Activated B cell treated with CpG ODN at 0.5 μM for 24 hours (primary cell): ENCODE results near the gene RFPL2. TPM values are rescaled to one million over a fixed set of nuclear protein-coding genes. Genes with fewer than 3 reads are reported as not detected.

Experiments
- ATAC-seq: fragments of 200-7000 bp; cut with Tn5 transposase; one replicate; pipeline ENCODE4 v1.10.0; 2021; ENCODE audit warnings: low read depth, mild to moderate bottlenecking, moderate library complexity
- CTCF ChIA-PET: fragments of 350-600 bp; sonication (Branson Sonifier 250); formaldehyde crosslinking; loops from one replicate; lab custom pipeline; 2021; ENCODE audit warnings: antibody characterized with exemption; lab: Charles Lee
- POLR2A ChIA-PET: fragments of 350-600 bp; sonication (Branson Sonifier 250); formaldehyde crosslinking; loops from one replicate; lab custom pipeline; 2021; ENCODE audit warnings: antibody characterized with exemption; lab: Charles Lee
- DNase-seq: peaks from one replicate; pipeline ENCODE4 v3.0.0; 2022
- H3K27ac Mint-ChIP-seq: one replicate; pipeline ENCODE4 v1.8.0; 2020; ENCODE audit warnings: mixed read lengths
- H3K27me3 Mint-ChIP-seq: one replicate; pipeline ENCODE4 v1.8.0; 2021; ENCODE audit warnings: mixed read lengths
- H3K36me3 Mint-ChIP-seq: one replicate; pipeline ENCODE4 v1.8.0; 2021; ENCODE audit warnings: low read depth, mixed read lengths
- H3K4me1 Mint-ChIP-seq: one replicate; pipeline ENCODE4 v1.8.0; 2021; ENCODE audit warnings: mixed read lengths
- H3K4me3 Mint-ChIP-seq: one replicate; pipeline ENCODE4 v1.8.0; 2020; ENCODE audit warnings: mild to moderate bottlenecking, mixed read lengths
- H3K9me3 Mint-ChIP-seq: one replicate; pipeline ENCODE4 v1.8.0; 2020; ENCODE audit warnings: mixed read lengths
- CTCF ChIP-seq: fragments of 200-600 bp; IDR thresholded peaks from one replicate; pipeline ENCODE4 v1.8.0; 2022; ENCODE audit warnings: antibody characterized with exemption, mild to moderate bottlenecking
- intact Hi-C: fragments of 100-400 bp; cut with micrococcal nuclease; formaldehyde crosslinking; loops from one replicate; pipeline ENCODE4 v1.15.1; 2024
- total RNA-seq: library from RNA; stranded (reverse); gene quantifications from 2 replicates; pipeline ENCODE4 v1.2.3, GENCODE V29; 2022

The RFPL2 gene
- total RNA-seq, 1 donor from 2014 or later = not detected

DNA sequence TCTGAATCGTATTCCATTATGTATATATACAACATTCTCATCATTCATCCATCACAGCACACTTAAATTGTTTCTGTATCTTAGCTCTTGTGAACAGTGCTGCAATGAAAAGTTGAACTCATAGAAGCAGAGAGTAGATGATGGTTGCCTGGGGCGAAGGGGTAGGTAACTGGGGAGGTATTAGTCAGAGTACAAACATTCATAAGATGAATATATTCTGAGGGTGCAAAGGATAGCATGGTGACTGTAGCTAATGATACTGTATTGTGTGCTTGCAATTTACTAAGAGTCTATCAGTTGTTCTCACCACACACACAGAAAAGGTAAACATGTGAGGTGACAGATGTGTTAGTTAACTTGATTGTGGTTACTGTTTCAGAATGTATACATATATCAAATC is 12.6 kb upstream of the RFPL2 start:
- Mint-ChIP-seq H3K4me3 (no peak overlapping the region), H3K4me1 (no peaks in the 10 kb centered on the region), H3K27ac (no peak overlapping the region), H3K9me3 (no peaks in the 10 kb centered on the region), H3K27me3 (no peaks in the 10 kb centered on the region), H3K36me3 (no peaks in the 10 kb centered on the region)
- POLR2A ChIA-PET = no interaction called here
- intact Hi-C loops = no loop called here
- ATAC-seq = no peak
- CTCF ChIA-PET = no interaction called here
- no peak for TF ChIP-seq CTCF
- no peak for DNase-seq

DNA sequence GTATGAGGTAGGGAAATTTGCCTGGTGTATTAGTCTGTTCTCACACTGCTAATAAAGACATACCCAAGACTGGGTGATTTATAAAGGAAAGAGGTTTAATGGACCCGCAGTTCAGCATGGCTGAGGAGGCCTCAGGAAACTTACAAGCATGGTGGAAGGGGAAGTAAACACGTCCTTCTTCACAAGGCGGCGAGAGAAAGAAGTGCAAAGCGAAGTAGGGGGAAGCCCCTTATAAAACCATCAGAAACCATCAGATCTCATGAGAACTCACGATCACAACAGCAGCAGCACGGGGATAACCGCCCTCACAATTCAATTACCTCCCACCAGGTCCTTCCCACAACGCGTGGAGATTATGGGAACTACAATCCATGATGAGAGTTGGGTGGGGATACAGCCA is 12.0 kb upstream of the RFPL2 start:
- CTCF ChIA-PET = no interaction called here
- no peaks in the 10 kb centered on the region for H3K4me1 Mint-ChIP-seq
- intact Hi-C loops = no loop called here
- no peak for ATAC-seq
- H3K27me3 Mint-ChIP-seq = peaks cover 1% of the 10 kb centered on the region
- H3K36me3 Mint-ChIP-seq = no peaks in the 10 kb centered on the region
- POLR2A ChIA-PET = no interaction called here
- H3K27ac Mint-ChIP-seq = no peak overlapping the region
- TF ChIP-seq CTCF = no peak
- H3K9me3 Mint-ChIP-seq = no peaks in the 10 kb centered on the region
- no peak for DNase-seq
- H3K4me3 Mint-ChIP-seq = no peak overlapping the region

DNA sequence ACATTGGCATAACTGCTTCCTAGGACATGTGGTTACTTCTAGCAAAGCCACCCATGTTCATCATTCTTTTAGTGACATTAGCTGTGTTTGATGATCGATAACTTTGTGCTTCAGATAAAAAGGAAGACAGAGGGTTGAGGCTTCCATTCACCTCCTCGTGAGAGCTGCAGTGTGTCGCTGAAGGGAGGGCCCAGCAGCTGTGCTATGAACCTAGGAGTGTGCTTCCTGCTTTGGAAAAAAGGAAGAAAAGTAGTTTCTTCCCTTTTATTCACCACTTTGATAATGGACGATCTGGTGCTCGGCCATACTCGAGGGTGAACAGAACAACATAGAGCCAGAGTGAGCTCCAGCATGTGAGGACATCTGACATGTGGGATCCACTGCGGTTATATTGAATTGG is 6.1 kb upstream of the RFPL2 start:
- POLR2A ChIA-PET = no interaction called here
- DNase-seq = no peak
- CTCF ChIA-PET = no interaction called here

DNA sequence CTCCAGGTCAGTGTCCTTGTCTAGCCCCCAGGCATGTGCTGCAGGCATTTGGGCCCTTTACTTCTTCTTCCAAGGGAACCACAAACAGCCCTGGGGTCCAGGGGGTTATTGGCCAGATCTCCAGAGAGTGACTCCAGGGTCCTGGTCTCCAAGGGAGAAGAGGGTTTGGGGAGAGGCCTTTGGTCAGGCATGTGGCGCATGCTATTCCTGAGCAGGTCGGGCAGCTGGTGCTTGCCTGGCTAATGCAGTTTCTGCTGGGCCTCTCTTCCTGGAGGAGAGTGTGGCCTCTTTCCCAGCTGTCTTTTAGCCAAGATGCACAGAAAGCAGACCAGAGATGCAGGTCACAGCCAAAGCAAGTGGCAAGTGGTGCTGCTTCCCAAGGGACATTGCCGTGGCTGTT is 3.8 kb upstream of the RFPL2 start:
- POLR2A ChIA-PET = no interaction called here
- CTCF ChIA-PET = no interaction called here
- Mint-ChIP-seq H3K27me3 (peaks cover 19% of the 10 kb centered on the region), H3K27ac (no peak overlapping the region), H3K36me3 (no peaks in the 10 kb centered on the region), H3K9me3 (no peaks in the 10 kb centered on the region), H3K4me1 (no peaks in the 10 kb centered on the region), H3K4me3 (no peak overlapping the region)
- no peak for DNase-seq
- intact Hi-C loops = loop anchor here (10.0 kb wide), 1 partner anchor 236 kb away; no protein-coding TSS in a partner anchor
- no peak for TF ChIP-seq CTCF
- no peak for ATAC-seq

More for the DNA sequence above, 6.1 kb upstream of the RFPL2 start:
- ATAC-seq = no peak
- no peaks in the 10 kb centered on the region for H3K4me1 Mint-ChIP-seq
- no peak for TF ChIP-seq CTCF
- H3K4me3 Mint-ChIP-seq = no peak overlapping the region
- H3K36me3 Mint-ChIP-seq = no peaks in the 10 kb centered on the region
- intact Hi-C loops = no loop called here
- H3K27ac Mint-ChIP-seq = no peak overlapping the region
- peaks cover 11% of the 10 kb centered on the region for H3K27me3 Mint-ChIP-seq
- H3K9me3 Mint-ChIP-seq = no peaks in the 10 kb centered on the region

GRCh38 chr22:32207971-32208480 is 3.2 kb upstream of the RFPL2 start:
- Mint-ChIP-seq H3K27me3 (peaks cover 25% of the 10 kb centered on the region), H3K4me1 (no peaks in the 10 kb centered on the region), H3K4me3 (no peak overlapping the region), H3K9me3 (no peaks in the 10 kb centered on the region), H3K36me3 (no peaks in the 10 kb centered on the region), H3K27ac (no peak overlapping the region)
- POLR2A ChIA-PET = no interaction called here
- DNase-seq = no peak
- no peak for TF ChIP-seq CTCF
- intact Hi-C loops = loop anchor here (1.0 to 10.0 kb wide), 3 partner anchors 105 to 237 kb away; no protein-coding TSS in a partner anchor
- CTCF ChIA-PET = interaction anchor here (1.1 kb wide), 1 partner anchor 41 kb away, joined by 3 read pairs; no protein-coding TSS in a partner anchor
- ATAC-seq = no peak
